Activated naive CD4-positive, alpha-beta T cell treated with anti-CD3 and anti-CD28 coated beads, Interleukin-2, amount 50 U/mL, for 16 hours (primary cell): ENCODE measurements around the gene CCDC92.
"Not testable (repeated sequence)": the region's sequence is repeated elsewhere in the genome, so short reads cannot be mapped to it uniquely, and the experiment has no call there.

Source experiments
- DNase-seq: peaks from one replicate; pipeline ENCODE4 v3.0.0-alpha.2; 2020

CCDC92 gene

GRCh38 chr12:123948796-123949769, 23.5 kb downstream of the CCDC92 start:
- no peak for DNase-seq

GRCh38 chr12:123948401-123948795, 24.2 kb downstream of the CCDC92 start:
- DNase-seq = no peak

- not testable (repeated sequence) for DNase-seq
These were observed 25.1 kb downstream of the CCDC92 start for GRCh38 chr12:123947531-123947930.

GRCh38 chr12:123946516-123947505, 25.8 kb downstream of the CCDC92 start:
- not testable (repeated sequence) for DNase-seq

- no peak for DNase-seq
These were observed 26.5 kb downstream of the CCDC92 start for GRCh38 chr12:123946152-123946515.

GRCh38 chr12:123945287-123946151, 27.1 kb downstream of the CCDC92 start:
- DNase-seq = no peak

- no peak for DNase-seq
These were observed 27.9 kb downstream of the CCDC92 start for GRCh38 chr12:123944696-123945095.

- DNase-seq = no peak
These were observed 28.8 kb downstream of the CCDC92 start for GRCh38 chr12:123943816-123944215.

GRCh38 chr12:123942911-123943648, 29.6 kb downstream of the CCDC92 start:
- no peak for DNase-seq

- DNase-seq = no peak
These were observed 30.4 kb downstream of the CCDC92 start for GRCh38 chr12:123942238-123942653.

- no peak for DNase-seq
These were observed 30.9 kb downstream of the CCDC92 start for GRCh38 chr12:123941624-123942237.

GRCh38 chr12:123941000-123941399, 31.6 kb downstream of the CCDC92 start:
- DNase-seq = no peak

GRCh38 chr12:123940627-123940966, 32.0 kb downstream of the CCDC92 start:
- DNase-seq = no peak

- DNase-seq = no peak
These were observed 32.7 kb downstream of the CCDC92 start for GRCh38 chr12:123939716-123940626.

- DNase-seq = no peak
These were observed 33.8 kb downstream of the CCDC92 start for GRCh38 chr12:123938679-123939480.

GRCh38 chr12:123937707-123938591, 34.7 kb downstream of the CCDC92 start:
- peak; percentile 35 for DNase-seq

GRCh38 chr12:123936956-123937706, 35.5 kb downstream of the CCDC92 start:
- no peak for DNase-seq
